Panc1 (cell line): ENCODE results near the gene NRDC. TPM values are rescaled to one million over a fixed set of nuclear protein-coding genes. Genes with fewer than 3 reads are reported as not detected.
A peak's percentile ranks its signal among the peaks of the same experiment; 100 is the strongest.
"Not testable (repeated sequence)": the region's sequence is repeated elsewhere in the genome, so short reads cannot be mapped to it uniquely, and the experiment has no call there.

ENCODE experiments used
- ATAC-seq: fragments of 200-7000 bp; cut with Tn5 transposase; 2 replicates; pipeline ENCODE4 v1.9.1; 2020; ENCODE audit warnings: mild to moderate bottlenecking, moderate library complexity
- BruUV-seq: library from RNA; stranded (reverse); fragments of 400-500 nt; replicated peaks from 2 replicates; lab custom pipeline; 2021; lab: Mats Ljungman, UMichigan
- CTCF ChIA-PET: fragments of 300-600 bp; sonication (Branson Sonifier 250); formaldehyde crosslinking; loops from one replicate; lab custom pipeline; 2022; ENCODE audit warnings: antibody characterized with exemption; lab: Charles Lee
- POLR2A ChIA-PET: fragments of 300-600 bp; sonication (Branson Sonifier 250); formaldehyde crosslinking; loops from one replicate; lab custom pipeline; 2022; ENCODE audit warnings: antibody characterized with exemption; lab: Charles Lee
- DNase-seq: peaks from one replicate; pipeline ENCODE4 v3.0.0-alpha.2; 2010; ENCODE audit warnings: low read depth, low spot score
- H3K27ac ChIP-seq: 2 replicates; pipeline ENCODE4 v1.5.1; 2011; ENCODE audit warnings: mild to moderate bottlenecking, low read length, inconsistent platforms
- H3K27me3 ChIP-seq: fragments of 200-500 bp; sonication (Bioruptor generic); 2 replicates; pipeline ENCODE4 v1.6.0; 2014; ENCODE audit warnings: low read length, inconsistent platforms; ENCODE audit not compliant: control insufficient read depth, insufficient read depth
- H3K36me3 ChIP-seq: fragments of 200-500 bp; sonication (Bioruptor generic); 2 replicates; pipeline ENCODE4 v1.5.1; 2014; ENCODE audit warnings: inconsistent platforms, mild to moderate bottlenecking, low read length, moderate library complexity; ENCODE audit not compliant: control insufficient read depth, insufficient read depth
- H3K4me1 ChIP-seq: 2 replicates; pipeline ENCODE4 v1.5.1; 2011; ENCODE audit warnings: inconsistent platforms, mild to moderate bottlenecking, low read length, moderate library complexity; ENCODE audit not compliant: control insufficient read depth, insufficient read depth
- H3K4me3 ChIP-seq, 2 experiments: 2 replicates each; pipeline ENCODE4 v1.5.1; 2011 to 2012; ENCODE audit warnings: low read depth in 2 of 2, low read length in 2 of 2, mild to moderate bottlenecking in 2 of 2, inconsistent platforms in 1 of 2, moderate library complexity in 1 of 2
- H3K9me3 ChIP-seq: fragments of 200-500 bp; sonication (Bioruptor generic); 2 replicates; pipeline ENCODE4 v1.5.1; 2014; ENCODE audit warnings: low read depth, mild to moderate bottlenecking, inconsistent platforms, low read length, moderate library complexity; ENCODE audit not compliant: control insufficient read depth, insufficient read depth
- POLR2AphosphoS5 ChIP-seq: IDR thresholded peaks from 2 replicates; pipeline ENCODE4 v1.6.1; 2012; ENCODE audit warnings: mild to moderate bottlenecking, low read depth, low read length, moderate library complexity
- SIN3A ChIP-seq: IDR thresholded peaks from 2 replicates; pipeline ENCODE4 v1.6.1; 2012; ENCODE audit warnings: low read depth, mild to moderate bottlenecking, low read length, moderate library complexity, borderline replicate concordance; ENCODE audit not compliant: insufficient read depth
- TCF7L2 ChIP-seq: IDR thresholded peaks from 2 replicates; pipeline ENCODE4 v1.6.1; 2011; ENCODE audit warnings: mild to moderate bottlenecking, low read depth, low read length, inconsistent platforms
- in situ Hi-C: cut with HindIII; loops from 2 replicates; pipeline ENCODE4 v1.10.0; 2016; ENCODE audit warnings: low sequenced_read_pairs, low pct_unique_long_range_greater_than_20kb
- intact Hi-C: fragments of 100-400 bp; cut with micrococcal nuclease; formaldehyde crosslinking; loops from one replicate; pipeline ENCODE4 v1.10.0; 2022; ENCODE audit not compliant: unreplicated experiment
- total RNA-seq: library from RNA; stranded (reverse); gene quantifications from one replicate; pipeline ENCODE4 v1.2.1, GENCODE V29; 2021; ENCODE audit not compliant: unreplicated experiment
- TF ChIP-seq, protein P1 (sequence below): fragments of 450-650 bp; IDR thresholded peaks from 2 replicates; pipeline ENCODE4 v1.5.1; 2017; ENCODE audit warnings: mild to moderate bottlenecking
- TF ChIP-seq, protein P2 (sequence below), 2 experiments: IDR thresholded peaks; 2 replicates each; pipeline ENCODE4 v1.6.1; 2011 to 2012; ENCODE audit warnings: low read depth in 2 of 2, control low read depth in 1 of 2, low read length in 1 of 2, mild to moderate bottlenecking in 1 of 2, moderate library complexity in 1 of 2; ENCODE audit not compliant: insufficient read depth in 1 of 2

The NRDC gene
- total RNA-seq, 1 experiment from 2014 or later, result 180 TPM

GRCh38 chr1:51898090-51898734 is 19.7 kb upstream of the NRDC start:
- ChIA-PET CTCF (no interaction called here), POLR2A (no interaction called here)
- Histone ChIP-seq H3K27ac (no peak overlapping the region), H3K36me3 (no peaks in the 10 kb centered on the region), H3K4me3 (no peak overlapping the region), H3K4me1 (peaks cover 3% of the 10 kb centered on the region; the same call in 1 of the 2 replicates), H3K9me3 (no peaks in the 10 kb centered on the region), H3K27me3 (no peaks in the 10 kb centered on the region)
- peak; percentile 58 for DNase-seq
- in situ Hi-C loops, result no loop called here
- no peak for TF ChIP-seq POLR2AphosphoS5
- TF ChIP-seq SIN3A, result no peak
- TF ChIP-seq, protein P1, sequence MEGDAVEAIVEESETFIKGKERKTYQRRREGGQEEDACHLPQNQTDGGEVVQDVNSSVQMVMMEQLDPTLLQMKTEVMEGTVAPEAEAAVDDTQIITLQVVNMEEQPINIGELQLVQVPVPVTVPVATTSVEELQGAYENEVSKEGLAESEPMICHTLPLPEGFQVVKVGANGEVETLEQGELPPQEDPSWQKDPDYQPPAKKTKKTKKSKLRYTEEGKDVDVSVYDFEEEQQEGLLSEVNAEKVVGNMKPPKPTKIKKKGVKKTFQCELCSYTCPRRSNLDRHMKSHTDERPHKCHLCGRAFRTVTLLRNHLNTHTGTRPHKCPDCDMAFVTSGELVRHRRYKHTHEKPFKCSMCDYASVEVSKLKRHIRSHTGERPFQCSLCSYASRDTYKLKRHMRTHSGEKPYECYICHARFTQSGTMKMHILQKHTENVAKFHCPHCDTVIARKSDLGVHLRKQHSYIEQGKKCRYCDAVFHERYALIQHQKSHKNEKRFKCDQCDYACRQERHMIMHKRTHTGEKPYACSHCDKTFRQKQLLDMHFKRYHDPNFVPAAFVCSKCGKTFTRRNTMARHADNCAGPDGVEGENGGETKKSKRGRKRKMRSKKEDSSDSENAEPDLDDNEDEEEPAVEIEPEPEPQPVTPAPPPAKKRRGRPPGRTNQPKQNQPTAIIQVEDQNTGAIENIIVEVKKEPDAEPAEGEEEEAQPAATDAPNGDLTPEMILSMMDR, result no peak
- TF ChIP-seq, protein P2, sequence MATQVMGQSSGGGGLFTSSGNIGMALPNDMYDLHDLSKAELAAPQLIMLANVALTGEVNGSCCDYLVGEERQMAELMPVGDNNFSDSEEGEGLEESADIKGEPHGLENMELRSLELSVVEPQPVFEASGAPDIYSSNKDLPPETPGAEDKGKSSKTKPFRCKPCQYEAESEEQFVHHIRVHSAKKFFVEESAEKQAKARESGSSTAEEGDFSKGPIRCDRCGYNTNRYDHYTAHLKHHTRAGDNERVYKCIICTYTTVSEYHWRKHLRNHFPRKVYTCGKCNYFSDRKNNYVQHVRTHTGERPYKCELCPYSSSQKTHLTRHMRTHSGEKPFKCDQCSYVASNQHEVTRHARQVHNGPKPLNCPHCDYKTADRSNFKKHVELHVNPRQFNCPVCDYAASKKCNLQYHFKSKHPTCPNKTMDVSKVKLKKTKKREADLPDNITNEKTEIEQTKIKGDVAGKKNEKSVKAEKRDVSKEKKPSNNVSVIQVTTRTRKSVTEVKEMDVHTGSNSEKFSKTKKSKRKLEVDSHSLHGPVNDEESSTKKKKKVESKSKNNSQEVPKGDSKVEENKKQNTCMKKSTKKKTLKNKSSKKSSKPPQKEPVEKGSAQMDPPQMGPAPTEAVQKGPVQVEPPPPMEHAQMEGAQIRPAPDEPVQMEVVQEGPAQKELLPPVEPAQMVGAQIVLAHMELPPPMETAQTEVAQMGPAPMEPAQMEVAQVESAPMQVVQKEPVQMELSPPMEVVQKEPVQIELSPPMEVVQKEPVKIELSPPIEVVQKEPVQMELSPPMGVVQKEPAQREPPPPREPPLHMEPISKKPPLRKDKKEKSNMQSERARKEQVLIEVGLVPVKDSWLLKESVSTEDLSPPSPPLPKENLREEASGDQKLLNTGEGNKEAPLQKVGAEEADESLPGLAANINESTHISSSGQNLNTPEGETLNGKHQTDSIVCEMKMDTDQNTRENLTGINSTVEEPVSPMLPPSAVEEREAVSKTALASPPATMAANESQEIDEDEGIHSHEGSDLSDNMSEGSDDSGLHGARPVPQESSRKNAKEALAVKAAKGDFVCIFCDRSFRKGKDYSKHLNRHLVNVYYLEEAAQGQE (IDR thresholded peaks at IDR 0.05; ENCODE audit: insufficient read depth in 1 of 2, low read depth in 2 of 2, low read length in 1 of 2), result no peak
- no peak for TF ChIP-seq TCF7L2
- intact Hi-C loops, result no loop called here
- 0 out of 2 replicates have a peak, but pooled peaks have one; percentile 13 for ATAC-seq
- BruUV-seq, result no TSS peak

DNA sequence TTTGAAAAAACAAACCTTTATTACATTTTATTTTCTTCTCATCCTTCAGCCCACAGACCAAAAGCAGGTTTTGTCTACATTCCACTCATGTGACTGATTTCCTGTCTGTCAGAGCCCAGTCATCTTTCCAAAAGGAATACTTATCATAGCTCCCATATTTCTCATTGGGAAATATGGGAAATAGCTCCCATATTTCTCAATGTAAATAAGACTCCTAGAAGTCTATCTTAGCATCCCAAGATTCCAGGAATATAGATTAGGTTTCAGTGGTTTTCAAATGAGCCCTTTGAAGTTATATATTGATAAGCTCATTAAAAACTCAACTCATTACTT is 19.1 kb upstream of the NRDC start:
- Histone ChIP-seq H3K4me3 (no peak overlapping the region), H3K4me1 (peaks cover 3% of the 10 kb centered on the region; the same call in 1 of the 2 replicates), H3K36me3 (no peaks in the 10 kb centered on the region), H3K9me3 (no peaks in the 10 kb centered on the region), H3K27me3 (no peaks in the 10 kb centered on the region), H3K27ac (no peak overlapping the region)
- DNase-seq (peak; percentile 78), ATAC-seq (peak; percentile 69)
- ChIA-PET CTCF (no interaction called here), POLR2A (interaction anchor here (0.5 kb wide), 1 partner anchor 156 kb away, joined by 3 read pairs; no protein-coding TSS in a partner anchor)
- intact Hi-C loops (loop anchor here (1.0 kb wide), 1 partner anchor 105 kb away; no protein-coding TSS in a partner anchor), in situ Hi-C loops (no loop called here)
- BruUV-seq, result no TSS peak
- TF ChIP-seq, protein P1, result no peak
- no peak for TF ChIP-seq TCF7L2
- no peak for TF ChIP-seq POLR2AphosphoS5
- TF ChIP-seq, protein P2 (IDR thresholded peaks at IDR 0.05; ENCODE audit: insufficient read depth in 1 of 2, low read depth in 2 of 2, low read length in 1 of 2), result no peak
- no peak for TF ChIP-seq SIN3A

GRCh38 chr1:51894748-51895147 is 16.2 kb upstream of the NRDC start:
- DNase-seq, H3K27me3 ChIP-seq, H3K4me3 ChIP-seq, H3K27ac ChIP-seq, CTCF ChIA-PET, H3K9me3 ChIP-seq, intact Hi-C loops, BruUV-seq, H3K36me3 ChIP-seq, H3K4me1 ChIP-seq, in situ Hi-C loops, ATAC-seq, POLR2A ChIA-PET: not testable (repeated sequence)
